ENCODE data around the gene DYNLL2.
"Not testable (repeated sequence)": the region's sequence is repeated elsewhere in the genome, so short reads cannot be mapped to it uniquely, and the experiment has no call there.

The DYNLL2 gene

GRCh38 chr17:58082870-58083490 lies at the start of gene DYNLL2:
DYNLL2 (plus strand) TSS chr17:58083419; CDS start chr17:58087091, 3,672 bp downstream.
- H3K27ac ChIP-seq: peak within 1 kb of the TSS; percentile 55 to 97 (median 91)

GRCh38 chr17:58039975-58040374 lies 43.2 kb upstream of the DYNLL2 start:
- no peak overlapping the region for H3K27ac ChIP-seq
- no peak overlapping the region for H3K4me3 ChIP-seq

More at GRCh38 chr17:58082870-58083490, at the start of gene DYNLL2:
- H3K4me3 ChIP-seq: peak within 1 kb of the TSS; percentile 87 to 100 (median 97)

- no peak overlapping the region for H3K4me3 ChIP-seq
- no peak overlapping the region for H3K27ac ChIP-seq
These were observed 42.8 kb upstream of the DYNLL2 start for GRCh38 chr17:58040386-58040785.

GRCh38 chr17:58041161-58041560 lies 42.1 kb upstream of the DYNLL2 start:
- Histone ChIP-seq H3K4me3 (no peak overlapping the region), H3K27ac (no peak overlapping the region)

DNA sequence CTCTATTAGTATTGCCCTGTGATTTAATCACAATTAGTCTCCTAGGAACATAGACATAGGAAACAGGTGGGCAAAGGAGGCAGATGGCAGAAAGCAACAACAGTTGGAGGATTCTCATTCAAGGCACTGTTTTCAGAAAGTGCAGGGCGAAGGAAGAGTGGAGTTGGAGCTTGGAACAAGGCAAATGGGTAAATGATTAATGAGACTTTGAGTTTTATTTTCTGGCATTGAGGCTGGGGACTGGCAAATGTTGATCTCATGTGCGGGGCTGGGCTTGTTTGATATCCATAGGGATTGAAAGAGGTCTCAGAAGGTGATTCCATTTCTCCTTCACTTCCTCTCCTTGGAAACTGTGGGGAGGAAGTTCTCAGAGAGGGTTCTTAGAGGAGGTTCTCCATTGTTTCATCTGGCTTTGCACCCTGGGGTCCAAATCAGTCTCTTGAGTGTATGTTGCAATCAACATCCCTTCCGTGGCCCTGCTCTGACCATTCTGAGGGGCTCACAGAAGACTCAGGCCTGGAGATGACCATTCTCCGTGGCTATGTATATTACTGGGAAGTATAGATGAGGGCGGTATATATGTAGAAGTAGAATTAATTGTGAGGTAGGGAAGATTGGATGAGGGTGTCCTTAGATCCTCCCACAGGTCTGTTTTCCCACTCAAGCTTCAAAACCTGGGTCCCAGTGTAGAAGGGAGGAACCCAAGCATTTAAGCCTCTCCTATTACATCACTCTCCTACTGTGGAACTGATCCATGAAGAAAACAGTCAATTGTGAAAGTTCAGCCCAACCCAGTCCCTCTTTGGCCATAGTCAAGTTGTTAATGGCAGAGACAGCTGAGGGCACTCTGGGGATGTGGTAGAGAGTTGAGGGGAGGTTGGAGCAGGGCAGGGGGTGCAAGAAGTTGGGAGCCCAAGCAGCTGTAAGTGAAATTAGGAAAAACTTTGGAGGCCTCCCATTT lies 39.7 kb upstream of the DYNLL2 start:
- H3K27ac ChIP-seq: no peak overlapping the region
- no peak overlapping the region for H3K4me3 ChIP-seq

DNA sequence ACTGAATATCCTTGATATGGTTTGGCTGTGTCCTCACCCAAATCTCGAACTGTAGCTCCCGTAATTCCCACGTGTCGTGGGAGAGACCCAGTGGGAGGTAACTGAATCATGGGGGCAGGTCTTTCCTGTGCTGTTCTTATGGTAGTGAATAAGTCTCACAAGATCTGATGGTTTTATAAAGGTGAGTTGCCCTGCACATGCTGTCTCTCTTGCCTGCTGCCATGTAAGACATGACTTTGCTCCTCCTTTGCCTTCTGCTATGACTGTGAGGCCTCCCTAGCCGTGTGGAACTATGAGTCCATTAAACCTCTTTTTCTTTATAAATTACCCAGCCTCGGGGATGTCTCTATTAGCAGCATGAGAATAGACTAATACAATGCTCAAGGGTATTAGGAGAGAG lies 39.0 kb upstream of the DYNLL2 start:
- H3K4me3 ChIP-seq, H3K27ac ChIP-seq: not testable (repeated sequence)

DNA sequence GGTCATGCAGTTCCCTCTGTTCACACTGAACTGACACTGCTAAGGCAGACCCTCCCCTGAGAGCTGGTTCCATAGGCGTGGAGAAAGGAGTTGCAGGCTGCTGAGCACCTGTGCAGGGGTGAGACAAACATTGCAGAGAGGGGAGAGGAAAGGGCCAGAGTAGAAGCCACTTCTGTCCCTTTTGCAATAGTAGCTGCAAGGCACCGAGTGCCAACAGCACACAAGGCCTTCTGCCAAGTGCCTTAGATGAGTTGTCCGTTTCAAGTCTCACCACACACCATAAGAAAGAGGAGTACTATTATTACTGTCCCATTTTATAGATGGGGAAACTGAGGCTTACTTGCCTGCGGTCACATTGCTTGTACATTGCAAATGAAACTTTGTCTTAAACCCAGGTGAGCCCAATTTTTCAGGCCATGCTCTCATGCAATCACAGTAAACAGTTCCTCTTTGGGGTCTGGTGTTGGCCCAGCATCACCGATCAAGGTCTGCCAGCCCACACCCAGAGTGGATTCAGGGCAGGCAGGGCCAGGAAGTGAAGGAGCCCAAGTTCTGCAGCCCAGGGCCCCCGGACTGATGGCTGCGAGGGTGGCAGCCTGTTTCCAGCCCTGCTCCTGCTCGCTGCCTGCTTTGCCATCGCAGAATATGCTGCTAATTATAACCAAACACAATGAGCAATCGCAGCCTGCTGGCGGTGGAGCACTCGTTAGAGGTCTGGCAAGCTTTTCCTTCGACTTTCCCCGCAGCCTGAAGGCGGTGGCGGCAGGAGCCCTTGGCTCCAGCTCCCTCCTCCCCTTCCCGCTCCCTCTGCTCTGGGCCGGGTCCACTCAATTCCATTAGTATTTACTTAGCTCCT lies 36.8 kb upstream of the DYNLL2 start:
- peak overlapping the region in 1 of 21 experiments; percentile 18 for H3K27ac ChIP-seq
- no peak overlapping the region for H3K4me3 ChIP-seq

GRCh38 chr17:58047376-58048150 lies 35.7 kb upstream of the DYNLL2 start:
- Histone ChIP-seq H3K4me3 (no peak overlapping the region), H3K27ac (peak overlapping the region in 1 of 21 experiments; percentile 18)

DNA sequence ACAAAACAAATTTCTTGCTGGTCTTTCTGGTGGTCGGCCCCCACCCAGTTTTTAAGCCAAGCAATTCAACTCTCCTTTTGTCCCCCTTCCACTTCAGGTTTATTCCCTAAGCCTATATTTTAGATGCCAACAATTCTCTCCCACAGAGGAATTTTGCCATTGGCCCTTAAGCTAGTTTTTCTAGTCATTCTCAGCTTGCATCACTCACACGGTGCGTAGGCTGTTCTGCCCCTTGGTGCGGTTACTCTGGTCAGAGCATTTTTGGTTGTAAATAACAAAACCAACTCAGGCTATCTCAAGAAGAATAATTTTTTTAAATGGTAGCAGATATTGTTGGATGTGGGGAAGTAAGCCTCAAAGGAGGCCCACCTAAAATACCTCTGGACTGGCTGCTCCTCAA lies 33.7 kb upstream of the DYNLL2 start:
- no peak overlapping the region for H3K27ac ChIP-seq
- no peak overlapping the region for H3K4me3 ChIP-seq

GRCh38 chr17:58050966-58051365 lies 32.3 kb upstream of the DYNLL2 start:
- no peak overlapping the region for H3K27ac ChIP-seq

GRCh38 chr17:58051468-58051867 lies 31.8 kb upstream of the DYNLL2 start:
- Histone ChIP-seq H3K4me3 (no peak overlapping the region), H3K27ac (no peak overlapping the region)

More at GRCh38 chr17:58050966-58051365, 32.3 kb upstream of the DYNLL2 start:
- no peak overlapping the region for H3K4me3 ChIP-seq

DNA sequence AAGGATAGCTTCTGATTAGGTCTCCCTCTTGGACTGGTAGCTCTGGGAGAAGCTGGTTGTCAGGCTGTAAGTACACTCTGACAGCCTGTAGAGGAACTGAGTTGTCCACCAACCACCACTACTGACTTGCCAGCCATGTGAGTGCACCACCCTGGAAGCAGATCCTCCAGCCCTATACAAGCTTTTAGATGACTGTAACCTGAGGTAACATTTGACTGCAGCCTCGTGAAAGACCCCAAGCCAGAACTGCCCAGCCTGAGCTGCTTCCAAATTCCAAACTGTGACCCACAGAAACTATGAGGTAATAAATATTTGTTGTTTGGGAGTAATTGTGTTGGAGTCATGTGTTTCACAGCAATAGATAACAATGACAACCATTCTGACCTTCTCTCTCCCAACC lies 30.8 kb upstream of the DYNLL2 start:
- Histone ChIP-seq H3K4me3 (no peak overlapping the region), H3K27ac (no peak overlapping the region)

DNA sequence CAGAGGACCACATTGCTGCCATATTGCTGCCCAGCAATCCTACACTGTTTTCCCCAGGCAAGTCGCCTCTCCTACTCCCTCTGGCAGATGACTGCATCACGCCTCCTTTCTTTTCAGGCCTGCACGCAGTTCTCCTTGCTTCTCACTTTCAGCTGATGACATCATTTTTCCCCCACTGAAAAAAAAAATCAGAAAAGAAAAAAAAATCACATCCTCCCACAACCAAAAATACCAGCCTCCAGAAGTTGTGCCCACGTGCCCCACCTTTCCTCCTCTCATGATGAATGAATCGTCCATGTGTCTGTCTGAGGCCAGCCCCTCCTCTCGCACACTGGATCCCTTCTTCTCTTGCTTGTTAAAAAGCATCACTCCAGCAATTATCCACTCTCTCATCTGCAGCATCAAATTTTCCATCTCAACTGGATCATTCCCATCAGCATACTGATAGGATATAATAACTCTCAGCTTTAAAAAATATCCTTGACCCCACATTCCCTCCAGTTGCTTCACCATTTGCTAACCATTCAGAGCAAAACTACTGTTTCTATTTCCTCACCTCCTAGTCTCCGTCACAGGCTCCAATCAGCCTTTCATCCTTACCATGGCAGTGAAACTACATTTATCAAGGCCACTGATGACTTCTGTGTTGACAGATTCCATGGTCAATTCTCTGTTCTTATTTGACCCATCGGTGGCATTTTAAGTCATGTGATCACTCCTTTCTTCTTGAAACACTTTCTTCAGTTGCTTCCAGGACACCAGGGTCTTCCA lies 30.1 kb upstream of the DYNLL2 start:
- no peak overlapping the region for H3K27ac ChIP-seq
- H3K4me3 ChIP-seq: no peak overlapping the region

DNA sequence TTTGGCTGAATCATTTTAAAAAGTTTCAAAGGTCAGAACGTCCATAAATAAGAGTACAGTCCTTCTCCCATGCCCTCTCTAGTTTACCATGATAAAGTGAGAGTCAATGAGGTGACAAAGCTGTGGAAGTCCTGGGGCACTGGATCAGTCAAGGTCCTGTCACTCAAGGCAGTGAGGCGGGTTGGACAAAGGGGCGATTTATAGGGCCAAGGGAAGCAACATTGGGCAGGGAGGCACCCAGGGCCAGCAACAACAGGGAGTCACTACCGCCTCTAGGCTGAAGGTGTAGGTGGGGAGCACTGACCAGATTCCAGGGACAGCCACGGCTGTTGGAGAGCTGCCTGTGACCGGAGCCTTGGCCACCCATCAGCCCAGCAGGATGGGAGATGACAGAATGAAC lies 28.6 kb upstream of the DYNLL2 start:
- Histone ChIP-seq H3K4me3 (no peak overlapping the region), H3K27ac (no peak overlapping the region)

- H3K4me3 ChIP-seq: no peak overlapping the region
- no peak overlapping the region for H3K27ac ChIP-seq
These were observed 26.7 kb upstream of the DYNLL2 start for GRCh38 chr17:58056476-58056875.

DNA sequence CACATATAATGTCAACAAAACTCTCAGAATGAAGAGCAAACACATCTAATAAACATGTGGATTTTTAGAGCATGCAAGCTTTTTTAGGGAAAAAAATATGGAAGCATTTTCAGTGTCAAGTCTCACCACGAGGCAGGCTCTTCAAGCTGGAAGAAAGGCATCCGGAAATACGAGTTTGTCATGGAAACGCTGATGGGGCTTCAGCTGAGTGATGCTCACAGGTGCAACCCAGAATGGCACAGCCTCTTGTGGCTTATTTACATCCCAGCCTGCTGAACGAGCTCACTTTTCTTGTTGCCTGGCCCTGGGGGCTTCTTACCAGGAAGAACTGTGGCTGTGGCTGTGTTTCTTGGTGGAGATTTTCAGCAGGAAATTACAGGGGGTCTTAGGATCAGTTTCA lies 24.1 kb upstream of the DYNLL2 start:
- no peak overlapping the region for H3K27ac ChIP-seq
- no peak overlapping the region for H3K4me3 ChIP-seq

- H3K4me3 ChIP-seq: no peak overlapping the region
- H3K27ac ChIP-seq: peak overlapping the region in 2 of 21 experiments; percentile 14 to 38
These were observed 22.5 kb upstream of the DYNLL2 start for GRCh38 chr17:58060596-58061191.

DNA sequence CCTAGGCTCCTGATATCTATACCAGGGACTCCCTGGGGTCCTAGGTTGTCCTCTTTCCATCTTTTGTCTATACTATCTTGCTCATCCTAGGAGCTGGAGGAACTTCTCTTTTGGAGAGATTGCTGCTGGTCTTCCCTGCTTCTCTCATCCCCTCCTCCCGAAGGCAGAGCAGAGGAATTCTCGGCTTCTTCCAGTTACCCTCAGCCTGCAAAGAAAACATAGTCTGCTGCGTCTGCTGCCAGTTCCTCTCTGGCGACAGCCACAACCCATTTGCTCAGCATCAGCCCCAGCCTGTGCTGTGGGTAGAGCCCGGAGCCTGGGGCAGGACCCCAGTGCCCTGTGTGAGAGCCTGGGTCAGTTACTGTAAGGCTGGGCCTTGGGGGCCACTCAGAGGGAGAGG lies 21.5 kb upstream of the DYNLL2 start:
- Histone ChIP-seq H3K27ac (no peak overlapping the region), H3K4me3 (no peak overlapping the region)

Measured in skin epidermis (tissue), 12 donors.